Bronchus fibroblast of lung (primary cell): ENCODE results near the gene SERPINE3. TPM values are rescaled to one million over a fixed set of nuclear protein-coding genes. Genes with fewer than 3 reads are reported as not detected.

ENCODE experiments used
- total RNA-seq: library from RNA; depleted of rRNA; stranded (reverse); fragments of >200 nt; gene quantifications from 2 replicates; pipeline ENCODE4 v1.2.3, GENCODE V29; 2015

The SERPINE3 gene
- total RNA-seq, result not detected in 2 replicates

GRCh38 chr13:51339354-51339753 is at the start of gene SERPINE3:
SERPINE3 (plus strand) TSS chr13:51339691; CDS start chr13:51341092, 1,401 bp downstream.

Other genes with a start within 250 kb of the SERPINE3 start
- gene C13orf42, start 228.4 kb upstream of the SERPINE3 start, total RNA-seq, result not detected in 2 replicates
- 0.15 and 0.34 TPM in 2 replicates for gene FAM124A, start 117.3 kb upstream of the SERPINE3 start, total RNA-seq
- gene INTS6, start 113.3 kb downstream of the SERPINE3 start, total RNA-seq, result 19.3 and 20.3 TPM in 2 replicates
- gene WDFY2, start 244.8 kb downstream of the SERPINE3 start, total RNA-seq, result 4.4 and 5.5 TPM in 2 replicates